HCT116 (cell line): ENCODE data around the gene SDK1. TPM values are rescaled to one million over a fixed set of nuclear protein-coding genes. Genes with fewer than 3 reads are reported as not detected.

ENCODE experiments used
- ATAC-seq: fragments of 200-7000 bp; cut with Tn5 transposase; 2 replicates; pipeline ENCODE4 v1.9.1; 2020; ENCODE audit warnings: mild to moderate bottlenecking, moderate library complexity
- BruUV-seq: library from RNA; stranded (reverse); fragments of 400-500 nt; replicated peaks from 2 replicates; lab custom pipeline; 2021; lab: Mats Ljungman, UMichigan
- CTCF ChIA-PET: fragments of 300-600 bp; sonication (Branson Sonifier 250); formaldehyde crosslinking; loops from one replicate; lab custom pipeline; 2021; ENCODE audit warnings: antibody characterized with exemption; lab: Charles Lee
- POLR2A ChIA-PET: fragments of 300-600, 350-600 bp; sonication (Branson Sonifier 250); formaldehyde crosslinking; loops from one replicate; lab custom pipeline; 2021; ENCODE audit warnings: antibody characterized with exemption; lab: Charles Lee
- RAD21 ChIA-PET, 2 experiments: fragments of 300-600 bp; sonication (Branson Sonifier 250); formaldehyde crosslinking; loops; one replicate each; lab custom pipeline; 2023; ENCODE audit warnings: low total read pairs in 2 of 2; ENCODE audit not compliant: uncharacterized antibody in 2 of 2, unreplicated experiment in 2 of 2, low non-redundant PET in 1 of 2; lab: Charles Lee
- DNase-seq: peaks from one replicate; pipeline ENCODE4 v3.0.0-alpha.2; 2010; ENCODE audit warnings: low read depth, low spot score
- H2AFZ ChIP-seq: fragments of 200-600 bp; shearing (Covaris generic), sonication (generic); 2 replicates; pipeline ENCODE4 v1.6.1; 2017; ENCODE audit warnings: low read depth, mixed run types, mixed read lengths, antibody characterized with exemption, low read length; ENCODE audit not compliant: poor library complexity, severe bottlenecking
- H3K27ac ChIP-seq: 2 replicates; pipeline ENCODE4 v1.5.1; 2012; ENCODE audit warnings: low read depth, low read length
- H3K27me3 ChIP-seq: fragments of 200-600 bp; sonication (generic); 2 replicates; pipeline ENCODE4 v1.6.1; 2016; ENCODE audit warnings: mixed run types, low read length, mixed read lengths; ENCODE audit not compliant: insufficient read depth
- H3K36me3 ChIP-seq, 2 experiments: fragments of 200-500 bp in 1 of 2; fragments of 200-600 bp in 1 of 2; sonication (Bioruptor generic) in 1 of 2; sonication (generic) in 1 of 2; 2 replicates each; pipeline versions ENCODE4 v1.5.1 to v1.6.1; 2014 to 2016; ENCODE audit warnings: low read length in 2 of 2, inconsistent platforms in 1 of 2, mixed read lengths in 1 of 2, mixed run types in 1 of 2; ENCODE audit not compliant: insufficient read depth in 2 of 2, control insufficient read depth in 1 of 2
- H3K4me1 ChIP-seq, 2 experiments: fragments of 200-600 bp in 1 of 2; sonication (generic) in 1 of 2; 2 replicates each; pipeline versions ENCODE4 v1.5.1 to v1.6.1; 2012 to 2017; ENCODE audit warnings: low read length in 2 of 2, inconsistent platforms in 1 of 2, mild to moderate bottlenecking in 1 of 2, mixed read lengths in 1 of 2, mixed run types in 1 of 2, moderate library complexity in 1 of 2; ENCODE audit not compliant: insufficient read depth in 2 of 2, control insufficient read depth in 1 of 2
- H3K4me2 ChIP-seq: fragments of 200-600 bp; sonication (generic); 2 replicates; pipeline ENCODE4 v1.6.1; 2017; ENCODE audit warnings: mixed run types, low read length, mixed read lengths
- H3K4me3 ChIP-seq, 2 experiments: fragments of 200-600 bp in 1 of 2; sonication (generic) in 1 of 2; replicated peaks in 1 of 2; 2 replicates each; pipeline ENCODE4 v1.5.1; 2011 to 2016; ENCODE audit warnings: low read length in 2 of 2, control low read depth in 1 of 2, low read depth in 1 of 2, mild to moderate bottlenecking in 1 of 2, mixed read lengths in 1 of 2, mixed run types in 1 of 2
- H3K79me2 ChIP-seq: fragments of 200-600 bp; sonication (generic); 2 replicates; pipeline ENCODE4 v1.6.1; 2017; ENCODE audit warnings: mild to moderate bottlenecking, mixed run types, low read length, moderate library complexity, mixed read lengths; ENCODE audit not compliant: insufficient read depth
- H3K9ac ChIP-seq: fragments of 200-600 bp; sonication (generic); 2 replicates; pipeline ENCODE4 v1.6.1; 2016; ENCODE audit warnings: low read length, mixed read lengths
- H3K9me2 ChIP-seq: fragments of 200-600 bp; sonication (generic), shearing (Covaris generic); 2 replicates; pipeline ENCODE4 v1.6.1; 2017; ENCODE audit warnings: mixed run types, mild to moderate bottlenecking, moderate library complexity; ENCODE audit not compliant: insufficient read depth
- H3K9me3 ChIP-seq, 2 experiments: fragments of 200-500 bp in 1 of 2; fragments of 200-600 bp in 1 of 2; sonication (Bioruptor generic) in 1 of 2; sonication (generic) in 1 of 2; 2 replicates each; pipeline ENCODE4 v1.6.1; 2014 to 2017; ENCODE audit warnings: low read length in 2 of 2, mixed read lengths in 2 of 2, inconsistent platforms in 1 of 2, low read depth in 1 of 2, mild to moderate bottlenecking in 1 of 2, mixed run types in 1 of 2, moderate library complexity in 1 of 2; ENCODE audit not compliant: control insufficient read depth in 1 of 2, insufficient read depth in 1 of 2
- H4K20me1 ChIP-seq: fragments of 200-600 bp; sonication (generic), shearing (Covaris generic); 2 replicates; pipeline ENCODE4 v1.6.1; 2017; ENCODE audit warnings: mixed run types, mild to moderate bottlenecking, moderate library complexity; ENCODE audit not compliant: insufficient read depth
- CBX3 ChIP-seq: IDR thresholded peaks from 2 replicates; pipeline ENCODE4 v1.6.1; 2012; ENCODE audit warnings: low read depth
- EZH2 ChIP-seq: fragments of 200-600 bp; sonication (generic); IDR thresholded peaks from 2 replicates; pipeline ENCODE4 v1.6.1; 2017; ENCODE audit warnings: antibody characterized with exemption, mixed run types
- RAD21 ChIP-seq: IDR thresholded peaks from 2 replicates; pipeline ENCODE4 v1.6.1; 2012; ENCODE audit warnings: low read depth, mild to moderate bottlenecking
- SIN3A ChIP-seq: IDR thresholded peaks from 2 replicates; pipeline ENCODE4 v1.6.1; 2012; ENCODE audit warnings: low read depth
- SP1 ChIP-seq: IDR thresholded peaks from 2 replicates; pipeline ENCODE4 v1.6.1; 2012; ENCODE audit warnings: low read depth
- SRF ChIP-seq: IDR thresholded peaks from 2 replicates; pipeline ENCODE4 v1.6.1; 2012; ENCODE audit warnings: low read depth
- TCF7L2 ChIP-seq: IDR thresholded peaks from 2 replicates; pipeline ENCODE4 v1.7.0; 2011; ENCODE audit warnings: borderline replicate concordance, inconsistent platforms; ENCODE audit not compliant: insufficient read depth, insufficient read length; ENCODE audit errors: extremely low read depth
- ZFX ChIP-seq: fragments of 450-650 bp; IDR thresholded peaks from 2 replicates; pipeline ENCODE4 v1.6.1; 2017
- ZNF274 ChIP-seq: fragments of 200-500 bp; sonication (Bioruptor generic); IDR thresholded peaks from 2 replicates; pipeline ENCODE4 v1.6.1; 2014; ENCODE audit warnings: mild to moderate bottlenecking, low read depth, low read length, inconsistent platforms
- intact Hi-C: fragments of 100-400 bp; cut with micrococcal nuclease; formaldehyde crosslinking; loops from 2 replicates; pipeline ENCODE4 v1.10.0; 2022
- total RNA-seq: library from RNA; stranded (reverse); gene quantifications from one replicate; pipeline ENCODE4 v1.2.1, GENCODE V29; 2021; ENCODE audit not compliant: unreplicated experiment
- TF ChIP-seq, protein P1 (sequence below): IDR thresholded peaks from 2 replicates; pipeline ENCODE4 v1.6.1; 2012; ENCODE audit warnings: low read depth
- TF ChIP-seq, protein P2 (sequence below), 3 experiments: fragments of 200-600 bp in 1 of 3; sonication (generic) in 1 of 3; IDR thresholded peaks in 2 of 3; conservative IDR thresholded peaks in 1 of 3; 2 replicates each; pipeline ENCODE4 v1.5.1; 2012 to 2017; ENCODE audit warnings: low read depth in 2 of 3, low read length in 2 of 3, antibody characterized with exemption in 1 of 3, borderline replicate concordance in 1 of 3, control low read depth in 1 of 3, mild to moderate bottlenecking in 1 of 3, mixed read lengths in 1 of 3, mixed run types in 1 of 3, moderate library complexity in 1 of 3; ENCODE audit not compliant: insufficient read depth in 1 of 3
- TF ChIP-seq, protein P3 (sequence below): IDR thresholded peaks from 2 replicates; pipeline ENCODE4 v1.6.1; 2012

SDK1 gene
- total RNA-seq, 1 experiment from 2014 or later = 0.05 TPM

DNA sequence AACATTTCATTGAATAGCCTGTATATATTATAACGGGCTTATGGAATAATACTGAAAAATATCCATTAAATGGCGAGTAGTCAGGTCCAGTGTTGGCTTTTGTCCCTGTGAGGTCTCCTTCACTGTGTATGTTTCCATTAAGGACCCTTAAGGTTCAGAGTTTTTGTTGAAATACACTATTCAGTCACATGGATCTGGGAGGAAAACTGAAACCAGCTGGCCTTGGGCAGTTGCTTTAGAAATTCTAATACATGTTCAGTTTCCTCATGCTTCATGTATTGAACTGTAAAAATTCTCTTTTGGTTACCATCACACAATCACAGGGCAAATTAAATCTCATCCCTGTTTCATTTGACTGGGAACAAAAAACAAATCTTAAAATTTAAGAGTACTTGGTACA is 447.3 kb downstream of the SDK1 start:
- no peaks in the 10 kb centered on the region for H3K79me2 ChIP-seq
- no peaks in the 10 kb centered on the region for H3K36me3 ChIP-seq
- H3K4me1 ChIP-seq = no peaks in the 10 kb centered on the region
- H3K9ac ChIP-seq = no peak overlapping the region
- H3K27ac ChIP-seq = no peak overlapping the region
- no peaks in the 10 kb centered on the region for H4K20me1 ChIP-seq
- no peak for ATAC-seq
- DNase-seq = no peak
- no peak overlapping the region for H2AFZ ChIP-seq
- no peaks in the 10 kb centered on the region for H3K9me3 ChIP-seq
- no peaks in the 10 kb centered on the region for H3K9me2 ChIP-seq
- H3K4me2 ChIP-seq = no peak overlapping the region
- BruUV-seq = no TSS peak
- CTCF ChIA-PET = no interaction called here
- TF ChIP-seq, protein P1, sequence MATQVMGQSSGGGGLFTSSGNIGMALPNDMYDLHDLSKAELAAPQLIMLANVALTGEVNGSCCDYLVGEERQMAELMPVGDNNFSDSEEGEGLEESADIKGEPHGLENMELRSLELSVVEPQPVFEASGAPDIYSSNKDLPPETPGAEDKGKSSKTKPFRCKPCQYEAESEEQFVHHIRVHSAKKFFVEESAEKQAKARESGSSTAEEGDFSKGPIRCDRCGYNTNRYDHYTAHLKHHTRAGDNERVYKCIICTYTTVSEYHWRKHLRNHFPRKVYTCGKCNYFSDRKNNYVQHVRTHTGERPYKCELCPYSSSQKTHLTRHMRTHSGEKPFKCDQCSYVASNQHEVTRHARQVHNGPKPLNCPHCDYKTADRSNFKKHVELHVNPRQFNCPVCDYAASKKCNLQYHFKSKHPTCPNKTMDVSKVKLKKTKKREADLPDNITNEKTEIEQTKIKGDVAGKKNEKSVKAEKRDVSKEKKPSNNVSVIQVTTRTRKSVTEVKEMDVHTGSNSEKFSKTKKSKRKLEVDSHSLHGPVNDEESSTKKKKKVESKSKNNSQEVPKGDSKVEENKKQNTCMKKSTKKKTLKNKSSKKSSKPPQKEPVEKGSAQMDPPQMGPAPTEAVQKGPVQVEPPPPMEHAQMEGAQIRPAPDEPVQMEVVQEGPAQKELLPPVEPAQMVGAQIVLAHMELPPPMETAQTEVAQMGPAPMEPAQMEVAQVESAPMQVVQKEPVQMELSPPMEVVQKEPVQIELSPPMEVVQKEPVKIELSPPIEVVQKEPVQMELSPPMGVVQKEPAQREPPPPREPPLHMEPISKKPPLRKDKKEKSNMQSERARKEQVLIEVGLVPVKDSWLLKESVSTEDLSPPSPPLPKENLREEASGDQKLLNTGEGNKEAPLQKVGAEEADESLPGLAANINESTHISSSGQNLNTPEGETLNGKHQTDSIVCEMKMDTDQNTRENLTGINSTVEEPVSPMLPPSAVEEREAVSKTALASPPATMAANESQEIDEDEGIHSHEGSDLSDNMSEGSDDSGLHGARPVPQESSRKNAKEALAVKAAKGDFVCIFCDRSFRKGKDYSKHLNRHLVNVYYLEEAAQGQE = no peak
- TF ChIP-seq SIN3A = no peak
- RAD21 ChIA-PET = no interaction called here
- peaks cover 19% of the 10 kb centered on the region; the same call in 1 of the 2 replicates for H3K27me3 ChIP-seq
- no peak overlapping the region for H3K4me3 ChIP-seq
- POLR2A ChIA-PET = no interaction called here
- intact Hi-C loops = no loop called here

DNA sequence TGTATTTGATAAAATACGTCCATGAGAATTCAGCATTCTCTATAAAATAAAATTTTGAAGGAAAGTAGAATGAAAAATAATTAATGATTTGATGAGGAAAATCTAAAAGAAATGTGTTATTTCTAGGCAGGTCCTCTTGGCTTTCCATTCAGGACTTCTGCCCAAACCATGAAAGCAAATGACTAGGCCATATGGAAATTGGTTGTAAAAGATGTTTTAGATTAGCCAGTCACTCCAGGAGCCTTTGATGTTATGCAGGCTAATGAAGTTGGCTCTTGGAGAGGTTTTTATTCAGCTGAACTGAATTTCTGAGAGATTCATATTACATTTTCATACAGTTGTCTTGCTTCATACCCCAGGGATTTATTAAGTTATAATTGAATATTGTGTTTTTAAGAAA is 452.8 kb downstream of the SDK1 start:
- TF ChIP-seq, protein P2, sequence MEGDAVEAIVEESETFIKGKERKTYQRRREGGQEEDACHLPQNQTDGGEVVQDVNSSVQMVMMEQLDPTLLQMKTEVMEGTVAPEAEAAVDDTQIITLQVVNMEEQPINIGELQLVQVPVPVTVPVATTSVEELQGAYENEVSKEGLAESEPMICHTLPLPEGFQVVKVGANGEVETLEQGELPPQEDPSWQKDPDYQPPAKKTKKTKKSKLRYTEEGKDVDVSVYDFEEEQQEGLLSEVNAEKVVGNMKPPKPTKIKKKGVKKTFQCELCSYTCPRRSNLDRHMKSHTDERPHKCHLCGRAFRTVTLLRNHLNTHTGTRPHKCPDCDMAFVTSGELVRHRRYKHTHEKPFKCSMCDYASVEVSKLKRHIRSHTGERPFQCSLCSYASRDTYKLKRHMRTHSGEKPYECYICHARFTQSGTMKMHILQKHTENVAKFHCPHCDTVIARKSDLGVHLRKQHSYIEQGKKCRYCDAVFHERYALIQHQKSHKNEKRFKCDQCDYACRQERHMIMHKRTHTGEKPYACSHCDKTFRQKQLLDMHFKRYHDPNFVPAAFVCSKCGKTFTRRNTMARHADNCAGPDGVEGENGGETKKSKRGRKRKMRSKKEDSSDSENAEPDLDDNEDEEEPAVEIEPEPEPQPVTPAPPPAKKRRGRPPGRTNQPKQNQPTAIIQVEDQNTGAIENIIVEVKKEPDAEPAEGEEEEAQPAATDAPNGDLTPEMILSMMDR (IDR thresholded peaks at IDR 0.05 in 2 of 3, conservative IDR thresholded peaks at IDR 0.05 in 1 of 3; ENCODE audit: borderline replicate concordance in 1 of 3, insufficient read depth in 1 of 3, low read depth in 2 of 3, low read length in 2 of 3) = no peak
- TF ChIP-seq RAD21 = no peak
- TF ChIP-seq ZNF274 = no peak
- TF ChIP-seq EZH2 = no peak
- no peak for TF ChIP-seq SP1
- no peak for TF ChIP-seq TCF7L2
- TF ChIP-seq ZFX = no peak
- TF ChIP-seq, protein P3, sequence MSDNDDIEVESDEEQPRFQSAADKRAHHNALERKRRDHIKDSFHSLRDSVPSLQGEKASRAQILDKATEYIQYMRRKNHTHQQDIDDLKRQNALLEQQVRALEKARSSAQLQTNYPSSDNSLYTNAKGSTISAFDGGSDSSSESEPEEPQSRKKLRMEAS = no peak
- TF ChIP-seq SRF = no peak
- no peak for TF ChIP-seq CBX3
- no peaks in the 10 kb centered on the region for H4K20me1 ChIP-seq
- H2AFZ ChIP-seq = no peak overlapping the region
- CTCF ChIA-PET = no interaction called here
- ATAC-seq (no peak), DNase-seq (no peak)
- no peaks in the 10 kb centered on the region for H3K9me3 ChIP-seq
- no peaks in the 10 kb centered on the region for H3K36me3 ChIP-seq
- POLR2A ChIA-PET = no interaction called here
- H3K4me2 ChIP-seq = no peak overlapping the region
- H3K4me1 ChIP-seq = no peaks in the 10 kb centered on the region
- no peak overlapping the region for H3K27ac ChIP-seq
- no peak overlapping the region for H3K9ac ChIP-seq
- RAD21 ChIA-PET = no interaction called here
- H3K27me3 ChIP-seq = peaks cover 22% of the 10 kb centered on the region; the same call in 1 of the 2 replicates
- no peaks in the 10 kb centered on the region for H3K9me2 ChIP-seq
- H3K4me3 ChIP-seq = no peak overlapping the region
- intact Hi-C loops = no loop called here
- H3K79me2 ChIP-seq = no peaks in the 10 kb centered on the region
- BruUV-seq = no TSS peak
